DOHH2 (cell line): ENCODE data around the gene TPBGL.

Source experiments
- EZH2phosphoT487 ChIP-seq: fragments of 200-600 bp; sonication (generic); IDR thresholded peaks from 2 replicates; pipeline ENCODE4 v1.6.1; 2017; ENCODE audit warnings: borderline replicate concordance, mild to moderate bottlenecking, antibody characterized with exemption, low read length, moderate library complexity, mixed read lengths
- TF ChIP-seq, protein P1 (sequence below): fragments of 200-600 bp; sonication (generic); IDR thresholded peaks from one replicate; pipeline ENCODE4 v1.5.1; 2014; ENCODE audit warnings: antibody characterized with exemption, mild to moderate bottlenecking, low read depth, low read length; ENCODE audit not compliant: poor library complexity, severe bottlenecking

DNA sequence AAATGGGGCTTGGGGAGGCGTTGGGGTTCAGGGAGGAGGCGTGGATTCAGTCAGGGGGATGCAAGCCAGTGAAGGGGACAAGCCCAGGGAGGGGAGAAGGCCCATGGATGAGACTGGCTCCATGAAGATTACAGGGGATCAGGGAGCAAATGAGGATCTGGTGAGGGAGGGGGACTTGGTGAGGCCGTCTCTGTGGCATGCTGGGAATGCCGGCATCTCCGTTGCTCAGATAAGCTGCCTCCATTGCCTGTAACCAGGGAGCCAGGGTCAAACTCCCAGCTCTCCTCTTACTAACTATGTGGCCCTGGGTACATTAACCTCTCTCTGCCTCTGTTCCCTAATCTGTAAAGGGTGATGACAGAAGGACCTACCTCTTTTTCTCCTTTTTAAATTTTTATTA, 38.7 kb downstream of the TPBGL start:
- TF ChIP-seq, protein P1, sequence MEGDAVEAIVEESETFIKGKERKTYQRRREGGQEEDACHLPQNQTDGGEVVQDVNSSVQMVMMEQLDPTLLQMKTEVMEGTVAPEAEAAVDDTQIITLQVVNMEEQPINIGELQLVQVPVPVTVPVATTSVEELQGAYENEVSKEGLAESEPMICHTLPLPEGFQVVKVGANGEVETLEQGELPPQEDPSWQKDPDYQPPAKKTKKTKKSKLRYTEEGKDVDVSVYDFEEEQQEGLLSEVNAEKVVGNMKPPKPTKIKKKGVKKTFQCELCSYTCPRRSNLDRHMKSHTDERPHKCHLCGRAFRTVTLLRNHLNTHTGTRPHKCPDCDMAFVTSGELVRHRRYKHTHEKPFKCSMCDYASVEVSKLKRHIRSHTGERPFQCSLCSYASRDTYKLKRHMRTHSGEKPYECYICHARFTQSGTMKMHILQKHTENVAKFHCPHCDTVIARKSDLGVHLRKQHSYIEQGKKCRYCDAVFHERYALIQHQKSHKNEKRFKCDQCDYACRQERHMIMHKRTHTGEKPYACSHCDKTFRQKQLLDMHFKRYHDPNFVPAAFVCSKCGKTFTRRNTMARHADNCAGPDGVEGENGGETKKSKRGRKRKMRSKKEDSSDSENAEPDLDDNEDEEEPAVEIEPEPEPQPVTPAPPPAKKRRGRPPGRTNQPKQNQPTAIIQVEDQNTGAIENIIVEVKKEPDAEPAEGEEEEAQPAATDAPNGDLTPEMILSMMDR, result no peak
- TF ChIP-seq EZH2phosphoT487, result no peak
